GM23338 (cell line): ENCODE results near the gene SMURF2. TPM values are rescaled to one million over a fixed set of nuclear protein-coding genes. Genes with fewer than 3 reads are reported as not detected.

Experiments used
- ATAC-seq: fragments of 200-7000 bp; cut with Tn5 transposase; 3 replicates; pipeline ENCODE4 v1.9.1; 2020
- DNase-seq: peaks from one replicate; pipeline ENCODE4 v3.0.0-alpha.2; 2015; ENCODE audit warnings: low spot score
- H2AFZ ChIP-seq: fragments of 200-600 bp; sonication (generic); 2 replicates; pipeline ENCODE4 v1.8.0; 2016; ENCODE audit warnings: antibody characterized with exemption, mild to moderate bottlenecking, moderate library complexity
- H3F3A ChIP-seq: fragments of 200-600 bp; sonication (generic); replicated peaks from 2 replicates; pipeline ENCODE4 v1.8.0; 2017; ENCODE audit warnings: antibody characterized with exemption, mixed run types, low read depth
- H3K27ac ChIP-seq: fragments of 200-600 bp; sonication (generic); 2 replicates; pipeline ENCODE4 v1.6.1; 2016; ENCODE audit warnings: low read depth
- H3K27me3 ChIP-seq: fragments of 200-600 bp; sonication (generic); 2 replicates; pipeline ENCODE4 v1.8.0; 2016; ENCODE audit warnings: mild to moderate bottlenecking, mixed run types, moderate library complexity; ENCODE audit not compliant: insufficient read depth
- H3K36me3 ChIP-seq: fragments of 200-600 bp; sonication (generic); 2 replicates; pipeline ENCODE4 v1.8.0; 2016; ENCODE audit warnings: mild to moderate bottlenecking; ENCODE audit not compliant: insufficient read depth
- H3K4me1 ChIP-seq: fragments of 200-600 bp; sonication (generic); 2 replicates; pipeline ENCODE4 v1.8.0; 2016; ENCODE audit warnings: mild to moderate bottlenecking, moderate library complexity; ENCODE audit not compliant: insufficient read depth
- H3K4me2 ChIP-seq: fragments of 200-600 bp; sonication (generic); 2 replicates; pipeline ENCODE4 v1.7.1; 2017; ENCODE audit warnings: mixed run types
- H3K4me3 ChIP-seq: fragments of 200-600 bp; sonication (generic); 2 replicates; pipeline ENCODE4 v1.6.1; 2016; ENCODE audit warnings: mixed run types
- H3K79me2 ChIP-seq: fragments of 200-600 bp; sonication (generic); replicated peaks from 2 replicates; pipeline ENCODE4 v1.8.0; 2017; ENCODE audit warnings: mild to moderate bottlenecking; ENCODE audit not compliant: insufficient read depth
- H3K9me2 ChIP-seq: fragments of 200-600 bp; sonication (generic); 2 replicates; pipeline ENCODE4 v1.8.0; 2017; ENCODE audit not compliant: insufficient read depth
- H4K20me1 ChIP-seq: fragments of 200-600 bp; sonication (generic); replicated peaks from 2 replicates; pipeline ENCODE4 v1.8.0; 2017; ENCODE audit warnings: mild to moderate bottlenecking; ENCODE audit not compliant: insufficient read depth
- H3K27ac Mint-ChIP-seq: 2 replicates; pipeline ENCODE4 v1.8.0; 2020; ENCODE audit warnings: inconsistent platforms, mild to moderate bottlenecking, moderate library complexity, mixed read lengths
- H3K27me3 Mint-ChIP-seq: 3 replicates; pipeline ENCODE4 v1.8.0; 2022; ENCODE audit warnings: low read depth, mild to moderate bottlenecking, moderate library complexity, mixed read lengths, inconsistent platforms; ENCODE audit not compliant: insufficient read depth, poor library complexity
- H3K36me3 Mint-ChIP-seq: 3 replicates; pipeline ENCODE4 v1.8.0; 2021; ENCODE audit warnings: low read depth, mild to moderate bottlenecking, inconsistent platforms, moderate library complexity, mixed read lengths
- H3K4me1 Mint-ChIP-seq: 3 replicates; pipeline ENCODE4 v1.8.0; 2020; ENCODE audit warnings: mild to moderate bottlenecking, inconsistent platforms, mixed read lengths
- H3K4me3 Mint-ChIP-seq: 3 replicates; pipeline ENCODE4 v1.8.0; 2021; ENCODE audit warnings: moderate library complexity, mild to moderate bottlenecking, inconsistent platforms, mixed read lengths
- H3K9me3 Mint-ChIP-seq: 3 replicates; pipeline ENCODE4 v1.8.0; 2020; ENCODE audit warnings: moderate library complexity, mild to moderate bottlenecking, inconsistent platforms, mixed read lengths
- CREB1 ChIP-seq: fragments of 250-450 bp; sonication (Bioruptor Pico); IDR thresholded peaks from 2 replicates; pipeline ENCODE4 v1.5.0; 2020; ENCODE audit warnings: low read depth, mild to moderate bottlenecking, moderate library complexity
- CTCF ChIP-seq, 2 experiments: fragments of 200-600 bp in 1 of 2; sonication (generic) in 1 of 2; conservative IDR thresholded peaks; 2 replicates each; pipeline versions ENCODE4 v1.5.1 to v1.6.1; 2016 to 2017; ENCODE audit warnings: antibody characterized with exemption in 2 of 2, low read depth in 2 of 2, mild to moderate bottlenecking in 2 of 2, moderate library complexity in 1 of 2
- ETS1 ChIP-seq: IDR thresholded peaks from 2 replicates; pipeline ENCODE4 v1.6.1; 2016; ENCODE audit warnings: antibody characterized with exemption
- JUNB ChIP-seq: IDR thresholded peaks from one replicate; pipeline ENCODE4 v1.6.1; 2016; ENCODE audit warnings: antibody characterized with exemption; ENCODE audit not compliant: unreplicated experiment
- POLR2AphosphoS5 ChIP-seq: IDR thresholded peaks from 2 replicates; pipeline ENCODE4 v1.6.1; 2016; ENCODE audit warnings: antibody characterized with exemption, low read depth
- REST ChIP-seq: IDR thresholded peaks from one replicate; pipeline ENCODE4 v1.6.1; 2018; ENCODE audit warnings: antibody characterized with exemption; ENCODE audit not compliant: unreplicated experiment
- ZNF114 ChIP-seq: fragments of 250-450 bp; sonication (Bioruptor Pico); IDR thresholded peaks from 2 replicates; pipeline ENCODE4 v1.5.0; 2020; ENCODE audit warnings: mild to moderate bottlenecking, moderate library complexity
- ZNF331 ChIP-seq: fragments of 250-450 bp; sonication (Bioruptor Pico); IDR thresholded peaks from 2 replicates; pipeline ENCODE4 v1.5.0; 2020; ENCODE audit warnings: low read depth, mild to moderate bottlenecking, moderate library complexity
- ZNF462 ChIP-seq: fragments of 250-450 bp; sonication (Bioruptor Pico); IDR thresholded peaks from 2 replicates; pipeline ENCODE4 v1.5.0; 2020; ENCODE audit warnings: mild to moderate bottlenecking, moderate library complexity
- polyA plus RNA-seq: library from polyadenylated mRNA; unstranded; fragments of >200 nt; fragmentation: Nextera tagmentation; extraction: Ambion mirVana; gene quantifications from 2 replicates; pipeline ENCODE4 v1.2.1, GENCODE V29; 2016
- total RNA-seq: library from RNA; depleted of rRNA; stranded (reverse); fragments of >200 nt; shearing (Covaris generic); gene quantifications from 2 replicates; pipeline ENCODE4 v1.2.3, GENCODE V29; 2014

Gene SMURF2
- total and polyA plus RNA-seq, 2 experiments from 2014 or later = 12.1 to 29.6 TPM

GRCh38 chr17:64639516-64639915 lies 22.6 kb downstream of the SMURF2 start:
- H3K27ac Mint-ChIP-seq = no peak overlapping the region
- 0 out of 2 replicates have a peak, but pooled peaks cover 4% of the 10 kb centered on the region for H3K36me3 ChIP-seq
- H4K20me1 ChIP-seq = peaks cover 11% of the 10 kb centered on the region; the same call in 1 of the 2 replicates
- no peak overlapping the region for H3K4me2 ChIP-seq
- H3K4me1 Mint-ChIP-seq = no peaks in the 10 kb centered on the region; the same call in 2 of the 3 replicates
- H3K9me3 Mint-ChIP-seq = no peaks in the 10 kb centered on the region; the same call in 2 of the 3 replicates
- no peak overlapping the region for H3K27ac ChIP-seq
- DNase-seq = no peak
- no peak for TF ChIP-seq CREB1 (CRISPR knock-in tag)
- no peak for TF ChIP-seq POLR2AphosphoS5
- TF ChIP-seq ETS1 = no peak
- no peak for TF ChIP-seq ZNF462
- TF ChIP-seq ZNF331 = no peak
- no peak for TF ChIP-seq JUNB
- TF ChIP-seq CTCF (conservative IDR thresholded peaks at IDR 0.05; ENCODE audit: low read depth in 2 of 2) = no peak
- TF ChIP-seq ZNF114 = no peak
- TF ChIP-seq REST = no peak
- H2AFZ ChIP-seq = no peak overlapping the region
- peaks cover 97% of the 10 kb centered on the region for H3K79me2 ChIP-seq
- H3K27me3 ChIP-seq = no peaks in the 10 kb centered on the region
- no peak for ATAC-seq
- H3K9me2 ChIP-seq = no peaks in the 10 kb centered on the region
- H3K4me3 ChIP-seq = no peak overlapping the region
- H3F3A ChIP-seq = no peaks in the 10 kb centered on the region
- H3K36me3 Mint-ChIP-seq = peaks cover 4% of the 10 kb centered on the region; the same call in 2 of the 3 replicates
- no peaks in the 10 kb centered on the region for H3K4me1 ChIP-seq
- no peak overlapping the region for H3K4me3 Mint-ChIP-seq
- H3K27me3 Mint-ChIP-seq = peaks cover 4% of the 10 kb centered on the region
